Kidney epithelial cell (primary cell): Measurements from ENCODE around the gene ERC2. TPM values are rescaled to one million over a fixed set of nuclear protein-coding genes. Genes with fewer than 3 reads are reported as not detected.

Source experiments
- DNase-seq: peaks from one replicate; pipeline ENCODE4 v3.0.0-alpha.2; 2010; ENCODE audit warnings: low read depth
- H3K27me3 ChIP-seq: 2 replicates; pipeline ENCODE4 v1.6.0; 2011; ENCODE audit warnings: low read length; ENCODE audit not compliant: control insufficient read depth, insufficient read depth
- H3K36me3 ChIP-seq: 2 replicates; pipeline ENCODE4 v1.5.1; 2011; ENCODE audit warnings: low read length; ENCODE audit not compliant: control insufficient read depth, insufficient read depth
- H3K4me3 ChIP-seq: 2 replicates; pipeline ENCODE4 v1.5.1; 2011; ENCODE audit warnings: low read depth, mild to moderate bottlenecking, control low read depth, low read length
- total RNA-seq: library from RNA; depleted of rRNA; stranded (reverse); fragments of >200 nt; gene quantifications from 2 replicates; pipeline ENCODE4 v1.2.3, GENCODE V29; 2015
- TF ChIP-seq, protein P1 (sequence below): IDR thresholded peaks from 2 replicates; pipeline ENCODE4 v1.5.1; 2011; ENCODE audit warnings: mild to moderate bottlenecking, moderate library complexity, low read length, control low read depth, inconsistent platforms; ENCODE audit not compliant: insufficient read depth, poor library complexity, severe bottlenecking

ERC2 gene
- total RNA-seq, 1 donor from 2014 or later, result 17.0 TPM

DNA sequence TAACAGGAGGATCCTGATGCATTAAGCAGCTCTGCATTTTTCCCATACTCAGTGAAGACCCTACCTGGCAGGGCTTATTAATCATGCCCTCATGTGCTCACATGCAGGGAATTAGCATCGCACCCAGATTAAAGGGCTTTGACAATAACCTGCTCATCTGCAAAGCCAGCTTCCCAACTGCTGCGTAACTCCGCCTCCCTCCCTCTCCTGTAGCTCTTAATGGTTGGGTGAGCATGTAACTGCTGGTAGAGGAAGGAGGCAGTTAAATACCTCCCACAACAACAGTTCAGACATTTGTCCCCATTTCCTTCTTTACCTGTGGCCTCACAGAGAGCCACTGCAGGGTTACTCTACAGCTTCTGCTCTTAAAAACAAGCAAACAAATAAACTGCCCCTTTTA, 777.5 kb downstream of the ERC2 start:
- Histone ChIP-seq H3K27me3 (no peaks in the 10 kb centered on the region), H3K36me3 (no peaks in the 10 kb centered on the region), H3K4me3 (no peak overlapping the region)
- TF ChIP-seq, protein P1, sequence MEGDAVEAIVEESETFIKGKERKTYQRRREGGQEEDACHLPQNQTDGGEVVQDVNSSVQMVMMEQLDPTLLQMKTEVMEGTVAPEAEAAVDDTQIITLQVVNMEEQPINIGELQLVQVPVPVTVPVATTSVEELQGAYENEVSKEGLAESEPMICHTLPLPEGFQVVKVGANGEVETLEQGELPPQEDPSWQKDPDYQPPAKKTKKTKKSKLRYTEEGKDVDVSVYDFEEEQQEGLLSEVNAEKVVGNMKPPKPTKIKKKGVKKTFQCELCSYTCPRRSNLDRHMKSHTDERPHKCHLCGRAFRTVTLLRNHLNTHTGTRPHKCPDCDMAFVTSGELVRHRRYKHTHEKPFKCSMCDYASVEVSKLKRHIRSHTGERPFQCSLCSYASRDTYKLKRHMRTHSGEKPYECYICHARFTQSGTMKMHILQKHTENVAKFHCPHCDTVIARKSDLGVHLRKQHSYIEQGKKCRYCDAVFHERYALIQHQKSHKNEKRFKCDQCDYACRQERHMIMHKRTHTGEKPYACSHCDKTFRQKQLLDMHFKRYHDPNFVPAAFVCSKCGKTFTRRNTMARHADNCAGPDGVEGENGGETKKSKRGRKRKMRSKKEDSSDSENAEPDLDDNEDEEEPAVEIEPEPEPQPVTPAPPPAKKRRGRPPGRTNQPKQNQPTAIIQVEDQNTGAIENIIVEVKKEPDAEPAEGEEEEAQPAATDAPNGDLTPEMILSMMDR, result no peak
- DNase-seq, result peak; percentile 21

DNA sequence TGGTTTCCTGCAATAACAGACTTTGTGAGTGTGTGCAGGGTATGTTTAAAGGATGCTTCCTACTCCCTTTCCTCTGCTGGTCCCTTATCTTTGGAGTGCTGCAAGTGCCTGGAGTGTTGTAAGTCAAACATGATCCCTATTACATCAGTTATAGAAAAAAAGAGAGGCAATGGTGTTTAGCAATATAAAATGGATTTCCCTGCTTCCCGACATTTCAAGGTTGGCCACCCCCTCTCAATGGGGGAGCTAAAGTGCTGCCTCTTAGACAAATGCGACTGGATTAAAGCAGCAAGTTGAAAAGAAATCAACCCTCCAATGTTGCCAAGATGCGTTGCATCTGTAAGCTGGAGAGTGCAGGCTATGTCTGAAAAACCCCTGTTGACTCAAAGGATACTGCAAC, 778.1 kb downstream of the ERC2 start:
- DNase-seq, result no peak
- Histone ChIP-seq H3K36me3 (no peaks in the 10 kb centered on the region), H3K4me3 (no peak overlapping the region), H3K27me3 (no peaks in the 10 kb centered on the region)
- TF ChIP-seq, protein P1, result no peak

DNA sequence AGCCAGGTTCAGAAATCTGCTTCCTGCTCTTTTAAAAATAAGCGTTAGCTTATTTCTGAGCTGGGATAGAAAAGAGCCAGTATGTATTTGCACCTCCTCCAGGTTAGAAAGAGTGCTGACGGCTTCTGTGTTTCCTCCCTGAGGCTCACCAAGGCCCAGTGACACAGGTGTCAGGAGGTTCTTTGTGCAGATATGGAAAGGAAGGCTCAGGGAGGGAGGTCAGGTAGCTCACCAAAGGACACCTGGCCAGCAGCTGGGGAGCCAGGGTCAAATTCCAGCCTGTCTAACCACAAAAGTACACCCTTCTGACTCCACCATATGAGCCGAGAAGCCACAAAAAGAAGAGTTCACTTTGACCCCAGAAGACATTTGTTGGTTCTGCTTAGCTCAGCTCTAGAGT, 780.1 kb downstream of the ERC2 start:
- no peaks in the 10 kb centered on the region for H3K36me3 ChIP-seq
- DNase-seq, result no peak
- TF ChIP-seq, protein P1, result no peak
- H3K4me3 ChIP-seq, result no peak overlapping the region
- H3K27me3 ChIP-seq, result no peaks in the 10 kb centered on the region

DNA sequence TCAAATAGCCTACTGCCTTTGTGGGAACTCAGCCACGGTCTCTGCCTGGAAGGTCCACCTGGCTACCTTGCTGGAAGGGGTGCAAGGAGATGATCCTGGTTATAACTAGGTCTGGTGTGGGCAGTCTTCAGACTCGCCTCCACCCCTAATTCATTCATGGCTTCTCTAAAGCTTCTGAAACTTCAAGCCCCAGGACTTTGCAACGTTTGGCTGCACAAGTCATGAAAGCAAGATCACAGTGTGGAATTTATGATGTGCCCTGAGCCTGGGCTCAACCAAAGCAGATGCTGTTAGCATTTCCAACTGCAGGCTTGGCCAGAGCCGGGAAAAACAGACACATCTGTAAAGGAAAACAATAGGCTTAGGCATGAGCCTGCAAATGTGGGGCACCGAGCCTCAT, 780.7 kb downstream of the ERC2 start:
- Histone ChIP-seq H3K27me3 (no peaks in the 10 kb centered on the region), H3K36me3 (no peaks in the 10 kb centered on the region), H3K4me3 (no peak overlapping the region)
- no peak for DNase-seq
- TF ChIP-seq, protein P1, result no peak

DNA sequence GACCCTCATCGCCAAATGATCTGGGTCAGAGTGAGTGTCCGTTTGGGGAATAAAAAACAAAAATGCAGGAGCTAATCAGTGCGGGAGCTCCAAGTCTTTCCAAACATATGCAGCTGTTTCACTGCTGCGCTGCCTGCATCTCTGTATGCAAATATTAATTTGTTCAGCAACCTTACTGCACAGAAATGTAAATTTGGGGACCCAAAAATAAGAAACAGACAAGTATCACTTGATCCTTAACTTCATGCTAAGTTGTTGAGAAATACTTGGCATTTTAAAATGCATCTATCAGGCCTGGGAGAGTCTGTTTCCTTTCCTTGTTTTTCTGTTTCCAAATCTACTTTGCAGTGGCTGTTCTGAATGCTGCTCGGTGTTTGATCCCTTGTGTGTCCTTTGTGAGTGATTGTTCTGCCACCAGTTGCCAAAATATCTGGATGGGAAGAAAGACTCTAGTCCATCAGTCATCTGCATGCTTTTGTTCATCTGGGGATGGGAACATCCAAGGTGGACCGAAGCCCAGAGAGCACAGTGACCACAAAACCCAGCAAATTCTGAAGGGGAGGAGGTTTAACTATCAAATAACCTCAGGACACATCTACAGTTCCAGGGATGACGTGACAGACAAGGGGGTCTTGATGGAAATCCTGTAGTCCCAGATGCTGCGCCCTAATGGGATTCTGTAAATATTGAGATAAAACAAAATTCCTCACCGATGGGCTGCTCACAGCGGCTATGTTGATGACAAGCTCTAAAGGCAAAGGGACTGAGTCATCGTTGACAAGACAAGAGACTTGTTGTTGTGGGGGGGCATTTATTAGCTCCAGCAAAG, 781.6 kb downstream of the ERC2 start:
- TF ChIP-seq, protein P1, result no peak
- no peak for DNase-seq
- Histone ChIP-seq H3K27me3 (no peaks in the 10 kb centered on the region), H3K36me3 (no peaks in the 10 kb centered on the region), H3K4me3 (no peak overlapping the region)

DNA sequence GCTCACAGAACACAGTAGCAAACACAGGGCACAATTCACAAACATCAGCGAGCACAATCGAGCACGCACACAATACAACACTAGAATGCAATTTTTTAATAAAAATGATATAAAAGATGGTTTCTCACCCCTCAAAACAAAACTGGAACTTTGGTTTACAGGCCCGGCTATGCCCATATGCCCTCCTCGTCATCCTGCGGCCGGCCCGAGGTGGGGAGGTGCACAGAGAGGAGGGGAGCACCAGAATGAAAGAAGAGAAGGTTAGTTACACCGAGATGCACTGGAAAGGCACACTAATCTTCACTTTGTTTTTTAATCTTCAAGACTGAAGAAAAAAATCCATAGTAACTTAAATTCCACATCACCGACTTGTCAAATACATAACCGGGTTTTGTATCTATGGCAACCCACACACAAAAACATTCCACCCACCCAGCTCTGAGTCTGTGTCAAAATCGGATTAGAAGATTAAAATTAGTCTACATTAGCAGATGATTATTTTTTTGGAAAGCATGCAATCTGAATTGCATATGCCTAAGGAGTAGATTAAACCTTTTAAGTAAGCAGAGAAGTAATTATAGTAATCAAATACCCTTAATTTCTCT, 784.5 kb downstream of the ERC2 start:
- TF ChIP-seq, protein P1, result no peak
- no peaks in the 10 kb centered on the region for H3K27me3 ChIP-seq
- H3K36me3 ChIP-seq, result no peaks in the 10 kb centered on the region
- H3K4me3 ChIP-seq, result no peak overlapping the region
- DNase-seq, result no peak
